HepG2 (cell line): ENCODE measurements around the gene SLC12A3. TPM values are rescaled to one million over a fixed set of nuclear protein-coding genes. Genes with fewer than 3 reads are reported as not detected.

ENCODE experiments used
- ATAC-seq: fragments of 200-7000 bp; cut with Tn5 transposase; 3 replicates; pipeline ENCODE4 v1.9.1; 2020; ENCODE audit warnings: mild to moderate bottlenecking, moderate library complexity
- BruUV-seq: library from RNA; stranded (reverse); fragments of 400-500 nt; replicated peaks from 2 replicates; lab custom pipeline; 2021; lab: Mats Ljungman, UMichigan
- CTCF ChIA-PET: fragments of 300-600 bp; formaldehyde crosslinking; extraction: SDS; loops from one replicate; lab custom pipeline; 2021; ENCODE audit warnings: low total read pairs, inconsistent platforms, low intra/inter-chr PET ratio; lab: Yijun Ruan, JAX
- POLR2A ChIA-PET: fragments of 350-600 bp; sonication (Branson Sonifier 250); formaldehyde crosslinking; loops from one replicate; lab custom pipeline; 2020; ENCODE audit warnings: antibody characterized with exemption, inconsistent platforms; lab: Yijun Ruan, JAX
- DNase-seq: peaks from one replicate; pipeline ENCODE4 v3.0.0-alpha.2; 2015; ENCODE audit warnings: low spot score
- FAIRE-seq: peaks from 3 replicates; lab custom pipeline; 2011; peaks lifted over from hg19 to GRCh38; lab: Jason Lieb, UNC
- H2AFZ ChIP-seq: one replicate; pipeline ENCODE4 v1.6.1; 2011; ENCODE audit warnings: low read length, inconsistent platforms
- H3K27ac ChIP-seq: fragments of 300-600 bp; 3 replicates; pipeline ENCODE4 v1.8.0; 2011; ENCODE audit warnings: mixed run types, mild to moderate bottlenecking, mixed read lengths, low read length, inconsistent platforms; ENCODE audit not compliant: insufficient read depth; ENCODE audit errors: extremely low read length
- H3K27me3 ChIP-seq, 2 experiments: fragments of 200-600 bp in 1 of 2; 2 replicates in 1 of 2; 3 replicates in 1 of 2; pipeline versions ENCODE4 v1.6.0 to v1.8.0; 2011; ENCODE audit warnings: low read length in 2 of 2, mild to moderate bottlenecking in 2 of 2, moderate library complexity in 2 of 2, inconsistent platforms in 1 of 2; ENCODE audit not compliant: insufficient read depth in 2 of 2, control insufficient read depth in 1 of 2
- H3K36me3 ChIP-seq, 2 experiments: fragments of 200-600 bp in 1 of 2; replicated peaks in 1 of 2; 2 replicates in 1 of 2; 3 replicates in 1 of 2; pipeline versions ENCODE4 v1.5.1 to v1.8.0; 2011; ENCODE audit warnings: low read length in 2 of 2, inconsistent platforms in 1 of 2; ENCODE audit not compliant: insufficient read depth in 2 of 2, control insufficient read depth in 1 of 2
- H3K4me1 ChIP-seq: 2 replicates; pipeline ENCODE4 v1.5.1; 2012; ENCODE audit warnings: low read length, inconsistent platforms; ENCODE audit not compliant: insufficient read depth
- H3K4me2 ChIP-seq: 2 replicates; pipeline ENCODE4 v1.6.0; 2011; ENCODE audit warnings: low read depth, low read length, inconsistent platforms
- H3K4me3 ChIP-seq, 3 experiments: fragments of 200-600 bp in 1 of 3; sonication (generic), shearing (Covaris generic) in 1 of 3; replicated peaks in 1 of 3; 2 replicates each; pipeline ENCODE4 v1.5.1; 2011 to 2016; ENCODE audit warnings: low read length in 3 of 3, inconsistent platforms in 2 of 3, low read depth in 2 of 3, mild to moderate bottlenecking in 2 of 3, control low read depth in 1 of 3, mixed read lengths in 1 of 3; ENCODE audit not compliant: insufficient read depth in 1 of 3
- H3K79me2 ChIP-seq: one replicate; pipeline ENCODE4 v1.6.1; 2011; ENCODE audit warnings: low read length, inconsistent platforms; ENCODE audit not compliant: insufficient read depth
- H3K9ac ChIP-seq: 2 replicates; pipeline ENCODE4 v1.6.0; 2011; ENCODE audit warnings: mild to moderate bottlenecking, low read depth, low read length, inconsistent platforms; ENCODE audit not compliant: insufficient read depth
- H3K9me3 ChIP-seq: 2 replicates; pipeline ENCODE4 v1.5.1; 2012; ENCODE audit warnings: mild to moderate bottlenecking, low read length
- H4K20me1 ChIP-seq: 2 replicates; pipeline ENCODE4 v1.6.0; 2011; ENCODE audit warnings: inconsistent platforms, mild to moderate bottlenecking, low read length, moderate library complexity; ENCODE audit not compliant: insufficient read depth
- BCL6 ChIP-seq: IDR thresholded peaks from 2 replicates; pipeline ENCODE4 v1.6.1; 2016; ENCODE audit warnings: missing genetic modification reagents, missing compliant biosample characterization
- CEBPB ChIP-seq: IDR thresholded peaks from 2 replicates; pipeline ENCODE4 v1.6.1; 2011; ENCODE audit warnings: low read depth, low read length, improper control_type of control experiment, borderline replicate concordance
- CEBPG ChIP-seq: IDR thresholded peaks from 2 replicates; pipeline ENCODE4 v1.6.1; 2016
- DR1 ChIP-seq: sonication (generic); formaldehyde crosslinking; IDR thresholded peaks from 2 replicates; pipeline ENCODE4 v1.8.0; 2021; ENCODE audit warnings: mild to moderate bottlenecking, missing genetic modification reagents, inconsistent platforms
- HNRNPUL1 ChIP-seq: fragments of 200-400 bp; formaldehyde crosslinking; IDR thresholded peaks from 2 replicates; pipeline ENCODE4 v1.6.1; 2017; ENCODE audit warnings: low read depth, mild to moderate bottlenecking, low read length, moderate library complexity
- KAT8 ChIP-seq: IDR thresholded peaks from 2 replicates; pipeline ENCODE4 v1.6.1; 2016; ENCODE audit warnings: missing genetic modification reagents, missing compliant biosample characterization
- LCORL ChIP-seq, 2 experiments: fragments of 450-650 bp in 1 of 2; sonication (generic) in 1 of 2; formaldehyde crosslinking in 1 of 2; IDR thresholded peaks; 2 replicates each; pipeline versions ENCODE4 v1.5.0 to v1.6.1; 2017 to 2020; ENCODE audit warnings: antibody characterized with exemption in 1 of 2, missing genetic modification reagents in 1 of 2
- MXI1 ChIP-seq: IDR thresholded peaks from 3 replicates; pipeline ENCODE4 v1.6.1; 2012; ENCODE audit warnings: low read depth, low read length, inconsistent platforms, borderline replicate concordance
- RAD21 ChIP-seq: fragments of 450-650 bp; formaldehyde crosslinking; IDR thresholded peaks from 2 replicates; pipeline ENCODE4 v1.5.0; 2020; ENCODE audit warnings: mild to moderate bottlenecking
- RELA ChIP-seq: sonication (generic); formaldehyde crosslinking; IDR thresholded peaks from 2 replicates; pipeline ENCODE4 v1.4.0; 2020; ENCODE audit warnings: missing genetic modification reagents
- TCF7 ChIP-seq: sonication (generic); IDR thresholded peaks from 2 replicates; pipeline ENCODE4 v1.6.1; 2016; ENCODE audit warnings: antibody characterized with exemption, low read depth
- ZFP36L2 ChIP-seq: sonication (generic); formaldehyde crosslinking; IDR thresholded peaks from 2 replicates; pipeline ENCODE4 v1.4.0; 2020; ENCODE audit warnings: missing genetic modification reagents
- ZNF121 ChIP-seq: sonication (generic); formaldehyde crosslinking; IDR thresholded peaks from 2 replicates; pipeline ENCODE4 v1.5.0; 2020; ENCODE audit warnings: mild to moderate bottlenecking, missing genetic modification reagents
- ZNF224 ChIP-seq: sonication (generic); formaldehyde crosslinking; IDR thresholded peaks from 2 replicates; pipeline ENCODE4 v1.5.0; 2020; ENCODE audit warnings: mild to moderate bottlenecking, missing genetic modification reagents
- ZNF430 ChIP-seq: sonication (generic); formaldehyde crosslinking; IDR thresholded peaks from 2 replicates; pipeline ENCODE4 v1.9.0; 2021; ENCODE audit warnings: mild to moderate bottlenecking, missing genetic modification reagents
- ZNF784 ChIP-seq: sonication (generic); formaldehyde crosslinking; IDR thresholded peaks from 2 replicates; pipeline ENCODE4 v1.5.1; 2020; ENCODE audit warnings: missing genetic modification reagents, mild to moderate bottlenecking, borderline replicate concordance
- WGBS: methylation state at CpG from one replicate; pipeline ENCODE4 v1.1.6; 2017; ENCODE audit warnings: low lambda C conversion rate; 5-methylcytosine and 5-hydroxymethylcytosine counted together
- in situ Hi-C: cut with HindIII; loops from 2 replicates; pipeline ENCODE4 v1.10.0; 2017; ENCODE audit warnings: low pct_unique_long_range_greater_than_20kb; ENCODE audit not compliant: extremely low pct_ligation_motif_present
- intact Hi-C: fragments of 100-400 bp; cut with micrococcal nuclease; formaldehyde crosslinking; loops from one replicate; pipeline ENCODE4 v1.10.0; 2022; ENCODE audit not compliant: unreplicated experiment
- polyA plus RNA-seq, 8 experiments: library from polyadenylated mRNA; depleted of rRNA in 3 of 8; stranded (reverse) in 7 of 8; unstranded in 1 of 8; fragments of >200 nt; fragmentation: Illumina TruSeq in 4 of 8; extraction: Trizol in 4 of 8; gene quantifications; 2 replicates each; pipeline versions ENCODE4 v1.2.1 to v1.2.3, GENCODE V29; 2011 to 2016; ENCODE audit warnings: low read depth in 4 of 8, missing spikeins in 1 of 8, mixed read lengths in 1 of 8; ENCODE audit not compliant: insufficient read depth in 1 of 8
- total RNA-seq, 5 experiments: library from RNA; depleted of rRNA; stranded (reverse); fragments of >200 nt; fragmentation: Illumina TruSeq; extraction: Trizol; gene quantifications; 2 replicates each; pipeline ENCODE4 v1.2.3, GENCODE V29; 2016; ENCODE audit warnings: low read depth in 1 of 5
- TF ChIP-seq, protein P1 (sequence below): sonication (generic); formaldehyde crosslinking; IDR thresholded peaks from 2 replicates; pipeline ENCODE4 v1.4.0; 2020; ENCODE audit warnings: missing genetic modification reagents, borderline replicate concordance

SLC12A3 gene
- total and polyA plus RNA-seq, 2 of the 13 experiments (the other 11 are each of a cell fraction or from before 2014, with no cell fraction given): 6.2 TPM; not detected in 1

DNA sequence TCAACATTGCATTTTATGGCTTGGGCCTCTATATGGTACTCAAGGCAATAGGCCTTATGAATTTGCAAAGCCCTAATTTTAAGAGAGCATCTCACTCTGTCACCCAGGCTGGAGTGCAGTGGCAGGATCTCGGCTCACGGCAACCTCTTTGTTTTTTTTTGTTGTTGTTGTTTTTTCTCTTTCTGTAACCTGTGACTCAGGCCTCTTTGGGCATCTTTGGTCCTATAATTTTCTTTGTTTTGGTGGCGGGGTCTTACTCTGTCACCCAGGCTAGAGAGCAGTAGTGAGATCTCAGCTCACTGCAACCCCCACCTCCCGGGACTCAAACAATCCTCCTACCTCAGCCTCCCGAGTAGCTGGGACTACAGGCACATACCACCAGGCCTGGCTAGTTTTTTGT lies 45.1 kb downstream of the SLC12A3 start (continued):
- TF ChIP-seq ZNF430 (CRISPR knock-in tag): no peak
- TF ChIP-seq HNRNPUL1: no peak
- TF ChIP-seq ZFP36L2 (CRISPR knock-in tag): no peak

DNA sequence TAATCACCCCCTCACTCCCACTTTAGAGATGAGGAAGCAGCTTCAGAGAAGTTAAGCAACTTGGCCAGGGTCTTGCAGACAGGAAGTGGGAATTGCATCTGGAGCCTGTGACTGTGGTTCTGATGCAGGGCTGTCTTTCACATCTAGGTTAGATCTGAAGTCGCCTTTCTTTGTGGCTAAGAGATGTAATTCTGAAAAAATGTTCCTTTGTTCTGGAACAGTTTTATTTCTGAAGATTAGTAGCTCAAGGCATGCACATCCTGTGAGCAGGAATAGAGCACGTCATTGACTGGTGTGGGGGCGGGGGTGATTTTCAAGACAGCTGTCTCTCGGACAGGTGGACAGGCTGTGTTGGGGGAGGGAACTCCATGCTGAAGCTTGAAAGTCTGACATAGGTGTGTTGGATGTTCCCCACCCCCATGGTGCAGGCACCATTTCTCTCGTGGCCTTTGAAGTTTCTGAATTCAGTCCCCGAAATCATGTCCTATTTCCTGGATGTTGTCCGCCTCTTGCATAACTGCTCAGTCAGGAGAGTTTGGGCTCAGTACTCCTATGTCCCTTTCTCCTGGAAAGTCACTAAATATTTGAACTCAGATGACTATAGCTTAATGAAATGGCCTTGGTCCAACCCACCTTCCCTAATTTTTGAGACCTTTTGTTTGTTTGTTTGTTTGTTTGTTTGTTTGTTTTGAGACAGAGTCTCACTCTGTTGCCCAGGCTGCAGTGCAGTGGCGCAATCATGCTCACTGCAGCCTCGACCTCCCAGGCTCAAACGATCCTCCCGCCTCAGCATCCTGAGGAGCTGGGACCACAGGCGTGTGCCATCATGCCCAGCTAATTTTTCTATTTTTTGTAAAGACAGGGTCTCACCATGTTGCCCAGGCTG lies 45.9 kb downstream of the SLC12A3 start:
- intact Hi-C loops: no loop called here
- CTCF ChIA-PET: no interaction called here
- 39% methylated on average over 12 of the region's 12 CpGs for WGBS
- TF ChIP-seq KAT8 (CRISPR knock-in tag) (0 out of 2 replicates have a peak, but pooled peaks have one; percentile 6), DR1 (CRISPR knock-in tag) (no peak), RAD21 (no peak), CEBPB (peak; percentile 61; the same call in 1 of the 2 replicates), LCORL (IDR thresholded peaks at IDR 0.05) (no peak), LCORL (CRISPR knock-in tag; IDR thresholded peaks at IDR 0.05) (peak; percentile 39; the same call in 1 of the 2 replicates), ZNF784 (CRISPR knock-in tag) (0 out of 2 replicates have a peak, but pooled peaks have one; percentile 10), CEBPG (CRISPR knock-in tag) (peak; percentile 51), RELA (CRISPR knock-in tag) (no peak), ZNF224 (CRISPR knock-in tag) (no peak), TCF7 (peak; percentile 25; the same call in 1 of the 2 replicates), MXI1 (no peak), BCL6 (CRISPR knock-in tag) (peak; percentile 61), ZNF121 (CRISPR knock-in tag) (peak; percentile 86)
- TF ChIP-seq, protein P1, sequence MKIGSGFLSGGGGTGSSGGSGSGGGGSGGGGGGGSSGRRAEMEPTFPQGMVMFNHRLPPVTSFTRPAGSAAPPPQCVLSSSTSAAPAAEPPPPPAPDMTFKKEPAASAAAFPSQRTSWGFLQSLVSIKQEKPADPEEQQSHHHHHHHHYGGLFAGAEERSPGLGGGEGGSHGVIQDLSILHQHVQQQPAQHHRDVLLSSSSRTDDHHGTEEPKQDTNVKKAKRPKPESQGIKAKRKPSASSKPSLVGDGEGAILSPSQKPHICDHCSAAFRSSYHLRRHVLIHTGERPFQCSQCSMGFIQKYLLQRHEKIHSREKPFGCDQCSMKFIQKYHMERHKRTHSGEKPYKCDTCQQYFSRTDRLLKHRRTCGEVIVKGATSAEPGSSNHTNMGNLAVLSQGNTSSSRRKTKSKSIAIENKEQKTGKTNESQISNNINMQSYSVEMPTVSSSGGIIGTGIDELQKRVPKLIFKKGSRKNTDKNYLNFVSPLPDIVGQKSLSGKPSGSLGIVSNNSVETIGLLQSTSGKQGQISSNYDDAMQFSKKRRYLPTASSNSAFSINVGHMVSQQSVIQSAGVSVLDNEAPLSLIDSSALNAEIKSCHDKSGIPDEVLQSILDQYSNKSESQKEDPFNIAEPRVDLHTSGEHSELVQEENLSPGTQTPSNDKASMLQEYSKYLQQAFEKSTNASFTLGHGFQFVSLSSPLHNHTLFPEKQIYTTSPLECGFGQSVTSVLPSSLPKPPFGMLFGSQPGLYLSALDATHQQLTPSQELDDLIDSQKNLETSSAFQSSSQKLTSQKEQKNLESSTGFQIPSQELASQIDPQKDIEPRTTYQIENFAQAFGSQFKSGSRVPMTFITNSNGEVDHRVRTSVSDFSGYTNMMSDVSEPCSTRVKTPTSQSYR (CRISPR knock-in tag): peak; percentile 41; the same call in 1 of the 2 replicates

More for the DNA sequence above, 45.9 kb downstream of the SLC12A3 start:
- ATAC-seq: no peak
- Histone ChIP-seq H3K27ac (no peak overlapping the region), H3K9me3 (no peaks in the 10 kb centered on the region), H3K79me2 (no peaks in the 10 kb centered on the region), H3K9ac (no peak overlapping the region), H3K27me3 (peaks cover 0 to 20% of the 10 kb centered on the region in 2 experiments; a peak in 2 of 5 replicates), H3K4me2 (peak overlapping the region; percentile 46), H4K20me1 (no peaks in the 10 kb centered on the region), H3K36me3 (no peaks in the 10 kb centered on the region), H3K4me1 (peaks cover 46% of the 10 kb centered on the region), H3K4me3 (no peak overlapping the region), H2AFZ (no peak overlapping the region)
- DNase-seq: no peak
- in situ Hi-C loops: no loop called here
- POLR2A ChIA-PET: interaction anchor here (1.4 to 4.3 kb wide), 6 partner anchors 8 to 34 kb away, joined by 3 to 57 read pairs (median 8); partner anchors contain the start of gene HERPUD1
- FAIRE-seq: no peak
- no TSS peak for BruUV-seq
